HepG2 (cell line): Measurements from ENCODE around the gene FGD5. TPM values are rescaled to one million over a fixed set of nuclear protein-coding genes. Genes with fewer than 3 reads are reported as not detected.

ENCODE experiments used
- ATAC-seq: fragments of 200-7000 bp; cut with Tn5 transposase; 3 replicates; pipeline ENCODE4 v1.9.1; 2020; ENCODE audit warnings: mild to moderate bottlenecking, moderate library complexity
- BruUV-seq: library from RNA; stranded (reverse); fragments of 400-500 nt; replicated peaks from 2 replicates; lab custom pipeline; 2021; lab: Mats Ljungman, UMichigan
- CTCF ChIA-PET: fragments of 300-600 bp; formaldehyde crosslinking; extraction: SDS; loops from one replicate; lab custom pipeline; 2021; ENCODE audit warnings: low total read pairs, inconsistent platforms, low intra/inter-chr PET ratio; lab: Yijun Ruan, JAX
- POLR2A ChIA-PET: fragments of 350-600 bp; sonication (Branson Sonifier 250); formaldehyde crosslinking; loops from one replicate; lab custom pipeline; 2020; ENCODE audit warnings: antibody characterized with exemption, inconsistent platforms; lab: Yijun Ruan, JAX
- DNase-seq: peaks from one replicate; pipeline ENCODE4 v3.0.0-alpha.2; 2015; ENCODE audit warnings: low spot score
- FAIRE-seq: peaks from 3 replicates; lab custom pipeline; 2011; peaks lifted over from hg19 to GRCh38; lab: Jason Lieb, UNC
- H2AFZ ChIP-seq: one replicate; pipeline ENCODE4 v1.6.1; 2011; ENCODE audit warnings: low read length, inconsistent platforms
- H3K27ac ChIP-seq: fragments of 300-600 bp; 3 replicates; pipeline ENCODE4 v1.8.0; 2011; ENCODE audit warnings: mixed run types, mild to moderate bottlenecking, mixed read lengths, low read length, inconsistent platforms; ENCODE audit not compliant: insufficient read depth; ENCODE audit errors: extremely low read length
- H3K27me3 ChIP-seq, 2 experiments: fragments of 200-600 bp in 1 of 2; 2 replicates in 1 of 2; 3 replicates in 1 of 2; pipeline versions ENCODE4 v1.6.0 to v1.8.0; 2011; ENCODE audit warnings: low read length in 2 of 2, mild to moderate bottlenecking in 2 of 2, moderate library complexity in 2 of 2, inconsistent platforms in 1 of 2; ENCODE audit not compliant: insufficient read depth in 2 of 2, control insufficient read depth in 1 of 2
- H3K36me3 ChIP-seq, 2 experiments: fragments of 200-600 bp in 1 of 2; replicated peaks in 1 of 2; 2 replicates in 1 of 2; 3 replicates in 1 of 2; pipeline versions ENCODE4 v1.5.1 to v1.8.0; 2011; ENCODE audit warnings: low read length in 2 of 2, inconsistent platforms in 1 of 2; ENCODE audit not compliant: insufficient read depth in 2 of 2, control insufficient read depth in 1 of 2
- H3K4me1 ChIP-seq: 2 replicates; pipeline ENCODE4 v1.5.1; 2012; ENCODE audit warnings: low read length, inconsistent platforms; ENCODE audit not compliant: insufficient read depth
- H3K4me2 ChIP-seq: 2 replicates; pipeline ENCODE4 v1.6.0; 2011; ENCODE audit warnings: low read depth, low read length, inconsistent platforms
- H3K4me3 ChIP-seq, 3 experiments: fragments of 200-600 bp in 1 of 3; sonication (generic), shearing (Covaris generic) in 1 of 3; replicated peaks in 1 of 3; 2 replicates each; pipeline ENCODE4 v1.5.1; 2011 to 2016; ENCODE audit warnings: low read length in 3 of 3, inconsistent platforms in 2 of 3, low read depth in 2 of 3, mild to moderate bottlenecking in 2 of 3, control low read depth in 1 of 3, mixed read lengths in 1 of 3; ENCODE audit not compliant: insufficient read depth in 1 of 3
- H3K79me2 ChIP-seq: one replicate; pipeline ENCODE4 v1.6.1; 2011; ENCODE audit warnings: low read length, inconsistent platforms; ENCODE audit not compliant: insufficient read depth
- H3K9ac ChIP-seq: 2 replicates; pipeline ENCODE4 v1.6.0; 2011; ENCODE audit warnings: mild to moderate bottlenecking, low read depth, low read length, inconsistent platforms; ENCODE audit not compliant: insufficient read depth
- H3K9me3 ChIP-seq: 2 replicates; pipeline ENCODE4 v1.5.1; 2012; ENCODE audit warnings: mild to moderate bottlenecking, low read length
- H4K20me1 ChIP-seq: 2 replicates; pipeline ENCODE4 v1.6.0; 2011; ENCODE audit warnings: inconsistent platforms, mild to moderate bottlenecking, low read length, moderate library complexity; ENCODE audit not compliant: insufficient read depth
- HHEX ChIP-seq: IDR thresholded peaks from 2 replicates; pipeline ENCODE4 v1.6.1; 2016; ENCODE audit warnings: control low read depth
- SMARCE1 ChIP-seq: fragments of 450-650 bp; IDR thresholded peaks from 2 replicates; pipeline ENCODE4 v1.6.1; 2017; ENCODE audit warnings: borderline replicate concordance
- TAF15 ChIP-seq: fragments of 200-400 bp; formaldehyde crosslinking; IDR thresholded peaks from one replicate; pipeline ENCODE4 v1.6.1; 2018; ENCODE audit warnings: mild to moderate bottlenecking, low read depth, low read length; ENCODE audit not compliant: poor library complexity, severe bottlenecking
- ZNF780A ChIP-seq: sonication (generic); formaldehyde crosslinking; IDR thresholded peaks from 2 replicates; pipeline ENCODE4 v1.8.0; 2022; ENCODE audit warnings: mild to moderate bottlenecking, missing genetic modification reagents, moderate library complexity
- WGBS: methylation state at CpG from one replicate; pipeline ENCODE4 v1.1.6; 2017; ENCODE audit warnings: low lambda C conversion rate; 5-methylcytosine and 5-hydroxymethylcytosine counted together
- in situ Hi-C: cut with HindIII; loops from 2 replicates; pipeline ENCODE4 v1.10.0; 2017; ENCODE audit warnings: low pct_unique_long_range_greater_than_20kb; ENCODE audit not compliant: extremely low pct_ligation_motif_present
- intact Hi-C: fragments of 100-400 bp; cut with micrococcal nuclease; formaldehyde crosslinking; loops from one replicate; pipeline ENCODE4 v1.10.0; 2022; ENCODE audit not compliant: unreplicated experiment
- polyA plus RNA-seq, 8 experiments: library from polyadenylated mRNA; depleted of rRNA in 3 of 8; stranded (reverse) in 7 of 8; unstranded in 1 of 8; fragments of >200 nt; fragmentation: Illumina TruSeq in 4 of 8; extraction: Trizol in 4 of 8; gene quantifications; 2 replicates each; pipeline versions ENCODE4 v1.2.1 to v1.2.3, GENCODE V29; 2011 to 2016; ENCODE audit warnings: low read depth in 4 of 8, missing spikeins in 1 of 8, mixed read lengths in 1 of 8; ENCODE audit not compliant: insufficient read depth in 1 of 8
- total RNA-seq, 5 experiments: library from RNA; depleted of rRNA; stranded (reverse); fragments of >200 nt; fragmentation: Illumina TruSeq; extraction: Trizol; gene quantifications; 2 replicates each; pipeline ENCODE4 v1.2.3, GENCODE V29; 2016; ENCODE audit warnings: low read depth in 1 of 5
- TF ChIP-seq, protein P1 (sequence below): sonication (generic); formaldehyde crosslinking; IDR thresholded peaks from 2 replicates; pipeline ENCODE4 v1.9.0; 2021; ENCODE audit warnings: mild to moderate bottlenecking, missing genetic modification reagents
- TF ChIP-seq, protein P2 (sequence below): sonication (generic); formaldehyde crosslinking; IDR thresholded peaks from 2 replicates; pipeline ENCODE4 v1.4.0; 2020; ENCODE audit warnings: missing genetic modification reagents
- TF ChIP-seq, protein P3 (sequence below): sonication (generic); formaldehyde crosslinking; IDR thresholded peaks from 2 replicates; pipeline ENCODE4 v1.4.0; 2020; ENCODE audit warnings: mild to moderate bottlenecking, missing genetic modification reagents

The FGD5 gene
- total and polyA plus RNA-seq, 2 of the 13 experiments (the other 11 are each of a cell fraction or from before 2014, with no cell fraction given) = 0.17 TPM; not detected in 1

DNA sequence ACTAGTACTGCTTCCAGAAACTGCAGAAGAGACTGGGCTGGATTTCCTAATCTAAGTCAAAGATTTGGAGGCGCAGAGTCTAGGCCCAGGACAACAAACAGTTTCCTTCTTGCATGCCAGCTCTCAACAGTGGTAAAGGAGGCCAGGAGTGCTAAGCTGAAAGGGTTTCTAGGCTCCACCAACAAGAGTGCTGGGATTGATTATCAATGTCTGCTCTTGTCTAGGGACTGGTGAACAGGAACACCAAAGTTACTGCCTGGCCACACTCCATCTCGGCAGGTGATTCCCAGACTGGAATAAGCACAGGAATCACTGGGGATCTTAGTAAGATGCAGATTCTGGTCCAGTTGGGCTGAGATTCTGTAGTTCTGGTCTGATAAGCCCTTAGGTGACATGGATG lies 22.8 kb upstream of the FGD5 start:
- no peak overlapping the region for H3K4me2 ChIP-seq
- H2AFZ ChIP-seq = no peak overlapping the region
- ATAC-seq = no peak
- peaks cover 0 to 10% of the 10 kb centered on the region in 2 experiments; a peak in 3 of 5 replicates for H3K27me3 ChIP-seq
- BruUV-seq = no TSS peak
- FAIRE-seq = no peak
- intact Hi-C loops (no loop called here), in situ Hi-C loops (no loop called here)
- 7% methylated on average over 2 of the region's 2 CpGs for WGBS
- DNase-seq = no peak
- CTCF ChIA-PET = no interaction called here
- no peaks in the 10 kb centered on the region for H3K9me3 ChIP-seq
- H3K79me2 ChIP-seq = no peaks in the 10 kb centered on the region
- H4K20me1 ChIP-seq = no peaks in the 10 kb centered on the region
- POLR2A ChIA-PET = no interaction called here
- no peaks in the 10 kb centered on the region for H3K36me3 ChIP-seq
- peaks cover 13% of the 10 kb centered on the region for H3K4me1 ChIP-seq
- no peak overlapping the region for H3K4me3 ChIP-seq
- TF ChIP-seq, protein P1, sequence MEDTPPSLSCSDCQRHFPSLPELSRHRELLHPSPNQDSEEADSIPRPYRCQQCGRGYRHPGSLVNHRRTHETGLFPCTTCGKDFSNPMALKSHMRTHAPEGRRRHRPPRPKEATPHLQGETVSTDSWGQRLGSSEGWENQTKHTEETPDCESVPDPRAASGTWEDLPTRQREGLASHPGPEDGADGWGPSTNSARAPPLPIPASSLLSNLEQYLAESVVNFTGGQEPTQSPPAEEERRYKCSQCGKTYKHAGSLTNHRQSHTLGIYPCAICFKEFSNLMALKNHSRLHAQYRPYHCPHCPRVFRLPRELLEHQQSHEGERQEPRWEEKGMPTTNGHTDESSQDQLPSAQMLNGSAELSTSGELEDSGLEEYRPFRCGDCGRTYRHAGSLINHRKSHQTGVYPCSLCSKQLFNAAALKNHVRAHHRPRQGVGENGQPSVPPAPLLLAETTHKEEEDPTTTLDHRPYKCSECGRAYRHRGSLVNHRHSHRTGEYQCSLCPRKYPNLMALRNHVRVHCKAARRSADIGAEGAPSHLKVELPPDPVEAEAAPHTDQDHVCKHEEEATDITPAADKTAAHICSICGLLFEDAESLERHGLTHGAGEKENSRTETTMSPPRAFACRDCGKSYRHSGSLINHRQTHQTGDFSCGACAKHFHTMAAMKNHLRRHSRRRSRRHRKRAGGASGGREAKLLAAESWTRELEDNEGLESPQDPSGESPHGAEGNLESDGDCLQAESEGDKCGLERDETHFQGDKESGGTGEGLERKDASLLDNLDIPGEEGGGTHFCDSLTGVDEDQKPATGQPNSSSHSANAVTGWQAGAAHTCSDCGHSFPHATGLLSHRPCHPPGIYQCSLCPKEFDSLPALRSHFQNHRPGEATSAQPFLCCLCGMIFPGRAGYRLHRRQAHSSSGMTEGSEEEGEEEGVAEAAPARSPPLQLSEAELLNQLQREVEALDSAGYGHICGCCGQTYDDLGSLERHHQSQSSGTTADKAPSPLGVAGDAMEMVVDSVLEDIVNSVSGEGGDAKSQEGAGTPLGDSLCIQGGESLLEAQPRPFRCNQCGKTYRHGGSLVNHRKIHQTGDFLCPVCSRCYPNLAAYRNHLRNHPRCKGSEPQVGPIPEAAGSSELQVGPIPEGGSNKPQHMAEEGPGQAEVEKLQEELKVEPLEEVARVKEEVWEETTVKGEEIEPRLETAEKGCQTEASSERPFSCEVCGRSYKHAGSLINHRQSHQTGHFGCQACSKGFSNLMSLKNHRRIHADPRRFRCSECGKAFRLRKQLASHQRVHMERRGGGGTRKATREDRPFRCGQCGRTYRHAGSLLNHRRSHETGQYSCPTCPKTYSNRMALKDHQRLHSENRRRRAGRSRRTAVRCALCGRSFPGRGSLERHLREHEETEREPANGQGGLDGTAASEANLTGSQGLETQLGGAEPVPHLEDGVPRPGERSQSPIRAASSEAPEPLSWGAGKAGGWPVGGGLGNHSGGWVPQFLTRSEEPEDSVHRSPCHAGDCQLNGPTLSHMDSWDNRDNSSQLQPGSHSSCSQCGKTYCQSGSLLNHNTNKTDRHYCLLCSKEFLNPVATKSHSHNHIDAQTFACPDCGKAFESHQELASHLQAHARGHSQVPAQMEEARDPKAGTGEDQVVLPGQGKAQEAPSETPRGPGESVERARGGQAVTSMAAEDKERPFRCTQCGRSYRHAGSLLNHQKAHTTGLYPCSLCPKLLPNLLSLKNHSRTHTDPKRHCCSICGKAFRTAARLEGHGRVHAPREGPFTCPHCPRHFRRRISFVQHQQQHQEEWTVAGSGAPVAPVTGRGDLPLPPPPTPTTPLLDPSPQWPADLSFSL (CRISPR knock-in tag) = no peak
- TF ChIP-seq, protein P2, sequence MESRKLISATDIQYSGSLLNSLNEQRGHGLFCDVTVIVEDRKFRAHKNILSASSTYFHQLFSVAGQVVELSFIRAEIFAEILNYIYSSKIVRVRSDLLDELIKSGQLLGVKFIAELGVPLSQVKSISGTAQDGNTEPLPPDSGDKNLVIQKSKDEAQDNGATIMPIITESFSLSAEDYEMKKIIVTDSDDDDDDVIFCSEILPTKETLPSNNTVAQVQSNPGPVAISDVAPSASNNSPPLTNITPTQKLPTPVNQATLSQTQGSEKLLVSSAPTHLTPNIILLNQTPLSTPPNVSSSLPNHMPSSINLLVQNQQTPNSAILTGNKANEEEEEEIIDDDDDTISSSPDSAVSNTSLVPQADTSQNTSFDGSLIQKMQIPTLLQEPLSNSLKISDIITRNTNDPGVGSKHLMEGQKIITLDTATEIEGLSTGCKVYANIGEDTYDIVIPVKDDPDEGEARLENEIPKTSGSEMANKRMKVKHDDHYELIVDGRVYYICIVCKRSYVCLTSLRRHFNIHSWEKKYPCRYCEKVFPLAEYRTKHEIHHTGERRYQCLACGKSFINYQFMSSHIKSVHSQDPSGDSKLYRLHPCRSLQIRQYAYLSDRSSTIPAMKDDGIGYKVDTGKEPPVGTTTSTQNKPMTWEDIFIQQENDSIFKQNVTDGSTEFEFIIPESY (CRISPR knock-in tag) = no peak
- TF ChIP-seq SMARCE1 (no peak), HHEX (CRISPR knock-in tag) (no peak), TAF15 (no peak), ZNF780A (CRISPR knock-in tag) (no peak)
- TF ChIP-seq, protein P3, sequence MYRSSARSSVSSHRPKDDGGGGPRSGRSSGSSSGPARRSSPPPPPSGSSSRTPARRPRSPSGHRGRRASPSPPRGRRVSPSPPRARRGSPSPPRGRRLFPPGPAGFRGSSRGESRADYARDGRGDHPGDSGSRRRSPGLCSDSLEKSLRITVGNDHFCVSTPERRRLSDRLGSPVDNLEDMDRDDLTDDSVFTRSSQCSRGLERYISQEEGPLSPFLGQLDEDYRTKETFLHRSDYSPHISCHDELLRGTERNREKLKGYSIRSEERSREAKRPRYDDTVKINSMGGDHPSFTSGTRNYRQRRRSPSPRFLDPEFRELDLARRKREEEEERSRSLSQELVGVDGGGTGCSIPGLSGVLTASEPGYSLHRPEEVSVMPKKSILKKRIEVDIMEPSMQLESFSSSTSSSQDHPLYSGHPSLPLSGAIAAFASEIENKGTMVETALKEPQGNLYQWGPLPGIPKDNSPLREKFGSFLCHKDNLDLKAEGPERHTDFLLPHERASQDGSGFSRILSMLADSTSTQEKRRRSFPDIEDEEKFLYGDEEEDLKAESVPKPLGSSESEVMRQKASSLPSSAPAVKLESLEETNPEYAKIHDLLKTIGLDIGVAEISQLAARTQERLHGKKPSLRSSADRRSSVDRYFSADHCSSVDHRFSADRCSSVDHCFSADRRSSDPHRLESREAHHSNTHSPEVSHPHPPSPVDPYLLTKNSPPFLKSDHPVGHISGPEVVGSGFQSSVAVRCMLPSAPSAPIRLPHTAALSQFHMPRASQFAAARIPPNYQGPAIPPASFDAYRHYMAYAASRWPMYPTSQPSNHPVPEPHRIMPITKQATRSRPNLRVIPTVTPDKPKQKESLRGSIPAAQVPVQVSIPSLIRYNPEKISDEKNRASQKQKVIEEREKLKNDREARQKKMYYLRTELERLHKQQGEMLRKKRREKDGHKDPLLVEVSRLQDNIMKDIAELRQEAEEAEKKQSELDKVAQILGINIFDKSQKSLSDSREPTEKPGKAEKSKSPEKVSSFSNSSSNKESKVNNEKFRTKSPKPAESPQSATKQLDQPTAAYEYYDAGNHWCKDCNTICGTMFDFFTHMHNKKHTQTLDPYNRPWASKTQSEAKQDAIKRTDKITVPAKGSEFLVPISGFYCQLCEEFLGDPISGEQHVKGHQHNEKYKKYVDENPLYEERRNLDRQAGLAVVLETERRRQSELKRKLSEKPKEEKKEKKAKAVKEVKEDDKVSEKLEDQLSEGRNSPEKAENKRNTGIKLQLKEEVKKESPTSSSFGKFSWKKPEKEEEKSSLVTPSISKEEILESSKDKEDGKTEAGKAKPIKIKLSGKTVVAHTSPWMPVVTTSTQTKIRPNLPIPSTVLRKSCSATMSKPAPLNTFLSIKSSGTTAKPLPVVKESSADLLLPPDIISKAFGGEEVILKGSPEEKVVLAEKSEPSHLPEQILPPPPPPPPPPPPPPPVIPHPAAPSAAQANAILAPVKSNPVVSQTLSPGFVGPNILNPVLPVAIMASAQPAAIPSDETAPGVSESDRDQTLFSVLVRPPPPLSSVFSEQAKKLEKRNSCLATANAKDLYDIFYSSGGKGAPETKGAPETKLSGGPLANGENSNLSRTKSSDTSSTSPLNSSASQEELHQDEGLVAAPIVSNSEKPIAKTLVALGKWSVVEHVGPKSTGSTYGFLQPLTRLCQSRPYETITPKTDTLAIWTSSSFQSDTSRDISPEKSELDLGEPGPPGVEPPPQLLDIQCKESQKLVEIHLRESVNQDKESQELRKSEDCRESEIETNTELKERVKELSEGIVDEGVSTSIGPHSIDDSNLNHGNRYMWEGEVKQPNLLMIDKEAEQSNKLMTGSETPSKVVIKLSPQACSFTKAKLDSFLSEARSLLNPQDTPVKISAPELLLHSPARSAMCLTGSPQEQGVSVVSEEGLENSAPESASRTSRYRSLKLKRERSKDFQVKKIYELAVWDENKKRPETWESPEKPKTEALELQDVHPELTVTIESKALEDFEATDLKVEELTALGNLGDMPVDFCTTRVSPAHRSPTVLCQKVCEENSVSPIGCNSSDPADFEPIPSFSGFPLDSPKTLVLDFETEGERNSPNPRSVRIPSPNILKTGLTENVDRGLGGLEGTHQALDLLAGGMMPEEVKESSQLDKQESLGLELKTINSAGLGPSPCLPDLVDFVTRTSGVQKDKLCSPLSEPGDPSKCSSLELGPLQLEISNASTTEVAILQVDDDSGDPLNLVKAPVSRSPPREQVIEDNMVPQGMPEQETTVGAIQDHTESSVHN (CRISPR knock-in tag) = no peak
- H3K27ac ChIP-seq = no peak overlapping the region
- H3K9ac ChIP-seq = no peak overlapping the region
